NB4 (cell line): ENCODE results near the gene STX12.

ENCODE experiments used
- DNase-seq: peaks from one replicate; pipeline ENCODE4 v3.0.0; 2010; ENCODE audit warnings: low read depth
- H3K4me3 ChIP-seq: one replicate; pipeline ENCODE4 v1.5.1; 2011; ENCODE audit warnings: mild to moderate bottlenecking, low read depth, low read length, moderate library complexity
- MAX ChIP-seq: IDR thresholded peaks from 2 replicates; pipeline ENCODE4 v1.6.1; 2011; ENCODE audit warnings: low read depth, low read length
- MYC ChIP-seq: IDR thresholded peaks from 2 replicates; pipeline ENCODE4 v1.6.1; 2011; ENCODE audit warnings: low read depth, low read length
- POLR2A ChIP-seq: IDR thresholded peaks from 2 replicates; pipeline ENCODE4 v1.6.1; 2011; ENCODE audit warnings: mild to moderate bottlenecking; ENCODE audit not compliant: insufficient read length; ENCODE audit errors: extremely low read depth
- TF ChIP-seq, protein P1 (sequence below): IDR thresholded peaks from one replicate; pipeline ENCODE4 v1.5.1; 2012; ENCODE audit warnings: low read depth, low read length

Gene STX12

GRCh38 chr1:27873671-27874384 lies 100.8 kb downstream of the STX12 start:
- TF ChIP-seq POLR2A (no peak), MYC (no peak), MAX (no peak)
- TF ChIP-seq, protein P1, sequence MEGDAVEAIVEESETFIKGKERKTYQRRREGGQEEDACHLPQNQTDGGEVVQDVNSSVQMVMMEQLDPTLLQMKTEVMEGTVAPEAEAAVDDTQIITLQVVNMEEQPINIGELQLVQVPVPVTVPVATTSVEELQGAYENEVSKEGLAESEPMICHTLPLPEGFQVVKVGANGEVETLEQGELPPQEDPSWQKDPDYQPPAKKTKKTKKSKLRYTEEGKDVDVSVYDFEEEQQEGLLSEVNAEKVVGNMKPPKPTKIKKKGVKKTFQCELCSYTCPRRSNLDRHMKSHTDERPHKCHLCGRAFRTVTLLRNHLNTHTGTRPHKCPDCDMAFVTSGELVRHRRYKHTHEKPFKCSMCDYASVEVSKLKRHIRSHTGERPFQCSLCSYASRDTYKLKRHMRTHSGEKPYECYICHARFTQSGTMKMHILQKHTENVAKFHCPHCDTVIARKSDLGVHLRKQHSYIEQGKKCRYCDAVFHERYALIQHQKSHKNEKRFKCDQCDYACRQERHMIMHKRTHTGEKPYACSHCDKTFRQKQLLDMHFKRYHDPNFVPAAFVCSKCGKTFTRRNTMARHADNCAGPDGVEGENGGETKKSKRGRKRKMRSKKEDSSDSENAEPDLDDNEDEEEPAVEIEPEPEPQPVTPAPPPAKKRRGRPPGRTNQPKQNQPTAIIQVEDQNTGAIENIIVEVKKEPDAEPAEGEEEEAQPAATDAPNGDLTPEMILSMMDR = no peak
- H3K4me3 ChIP-seq = no peak overlapping the region
- DNase-seq = no peak
